OCI-LY3 (cell line): ENCODE measurements around the gene ATP8A2.

Experiments used
- H2AFZ ChIP-seq: fragments of 200-600, 300-600 bp; shearing (Covaris generic); 2 replicates; pipeline ENCODE4 v1.6.0; 2014; ENCODE audit warnings: antibody characterized with exemption, low read depth, low read length
- H3K27ac ChIP-seq: fragments of 200-600, 300-600 bp; sonication (generic); 2 replicates; pipeline ENCODE4 v1.5.1; 2014; ENCODE audit warnings: mild to moderate bottlenecking, low read length, moderate library complexity, mixed read lengths
- H3K27me3 ChIP-seq: fragments of 200-600, 300-600 bp; sonication (generic); 2 replicates; pipeline ENCODE4 v1.6.1; 2014; ENCODE audit warnings: low read depth, low read length, mixed read lengths
- H3K36me3 ChIP-seq: fragments of 200-600, 300-600 bp; sonication (generic); replicated peaks from 2 replicates; pipeline ENCODE3; 2014; ENCODE audit warnings: low read depth, low read length, mixed read lengths
- H3K4me1 ChIP-seq: fragments of 300-600, 200-600 bp; sonication (generic); 2 replicates; pipeline ENCODE4 v1.6.1; 2014; ENCODE audit warnings: low read length, mixed read lengths
- H3K4me2 ChIP-seq: fragments of 200-600, 300-600 bp; sonication (generic); 2 replicates; pipeline ENCODE4 v1.6.1; 2014; ENCODE audit warnings: low read length, mixed read lengths
- H3K4me3 ChIP-seq: fragments of 300-600, 200-600 bp; sonication (generic); 2 replicates; pipeline ENCODE4 v1.5.1; 2014; ENCODE audit warnings: antibody characterized with exemption, mild to moderate bottlenecking, low read length, moderate library complexity
- H3K79me2 ChIP-seq: fragments of 300-600, 200-600 bp; shearing (Covaris generic); 2 replicates; pipeline ENCODE4 v1.6.1; 2014; ENCODE audit warnings: mild to moderate bottlenecking, low read length, mixed read lengths
- H3K9ac ChIP-seq: fragments of 300-600, 200-600 bp; shearing (Covaris generic); 2 replicates; pipeline ENCODE4 v1.6.0; 2014; ENCODE audit warnings: mild to moderate bottlenecking, low read length, moderate library complexity
- H3K9me3 ChIP-seq: fragments of 200-600, 300-600 bp; shearing (Covaris generic); 2 replicates; pipeline ENCODE4 v1.6.1; 2014; ENCODE audit warnings: low read length, mixed read lengths; ENCODE audit not compliant: insufficient read depth
- H4K20me1 ChIP-seq: fragments of 200-600, 300-600 bp; sonication (generic); 2 replicates; pipeline ENCODE4 v1.6.1; 2016; ENCODE audit warnings: low read length, mixed read lengths; ENCODE audit not compliant: insufficient read depth
- EZH2phosphoT487 ChIP-seq: fragments of 200-600 bp; shearing (Covaris generic); IDR thresholded peaks from 2 replicates; pipeline ENCODE4 v1.6.1; 2018; ENCODE audit warnings: antibody characterized with exemption, mixed run types, low read depth
- TF ChIP-seq, protein P1 (sequence below): fragments of 200-600, 300-600 bp; sonication (generic); IDR thresholded peaks from 2 replicates; pipeline ENCODE4 v1.5.1; 2014; ENCODE audit warnings: antibody characterized with exemption, low read length, low read depth

Gene ATP8A2

DNA sequence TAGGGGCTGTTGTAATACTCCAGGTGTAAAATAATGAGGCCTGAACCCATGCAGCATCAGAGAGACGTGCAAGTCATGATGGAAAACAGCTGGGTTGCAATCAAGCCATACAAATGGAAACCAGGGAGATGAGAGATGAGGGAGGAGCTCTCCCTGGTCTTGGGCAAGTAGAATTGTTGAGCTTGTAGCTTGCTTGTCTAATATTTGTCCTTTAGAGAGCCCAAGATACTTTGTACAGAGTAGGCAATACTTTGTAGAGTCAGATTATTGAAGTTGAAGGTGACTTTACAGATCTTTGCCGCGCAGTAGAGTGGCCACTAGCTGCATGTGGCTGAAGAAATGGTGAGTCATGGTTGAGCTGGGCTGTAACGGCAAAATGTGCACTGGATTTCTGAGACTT is 8.3 kb downstream of the ATP8A2 start:
- H3K27me3 ChIP-seq: peaks cover 17% of the 10 kb centered on the region
- no peak overlapping the region for H2AFZ ChIP-seq
- H3K9ac ChIP-seq: no peak overlapping the region
- no peak overlapping the region for H3K4me3 ChIP-seq
- 0 out of 2 replicates have a peak, but pooled peaks cover 2% of the 10 kb centered on the region for H3K4me1 ChIP-seq
- no peaks in the 10 kb centered on the region for H3K9me3 ChIP-seq
- no peak for TF ChIP-seq EZH2phosphoT487
- TF ChIP-seq, protein P1, sequence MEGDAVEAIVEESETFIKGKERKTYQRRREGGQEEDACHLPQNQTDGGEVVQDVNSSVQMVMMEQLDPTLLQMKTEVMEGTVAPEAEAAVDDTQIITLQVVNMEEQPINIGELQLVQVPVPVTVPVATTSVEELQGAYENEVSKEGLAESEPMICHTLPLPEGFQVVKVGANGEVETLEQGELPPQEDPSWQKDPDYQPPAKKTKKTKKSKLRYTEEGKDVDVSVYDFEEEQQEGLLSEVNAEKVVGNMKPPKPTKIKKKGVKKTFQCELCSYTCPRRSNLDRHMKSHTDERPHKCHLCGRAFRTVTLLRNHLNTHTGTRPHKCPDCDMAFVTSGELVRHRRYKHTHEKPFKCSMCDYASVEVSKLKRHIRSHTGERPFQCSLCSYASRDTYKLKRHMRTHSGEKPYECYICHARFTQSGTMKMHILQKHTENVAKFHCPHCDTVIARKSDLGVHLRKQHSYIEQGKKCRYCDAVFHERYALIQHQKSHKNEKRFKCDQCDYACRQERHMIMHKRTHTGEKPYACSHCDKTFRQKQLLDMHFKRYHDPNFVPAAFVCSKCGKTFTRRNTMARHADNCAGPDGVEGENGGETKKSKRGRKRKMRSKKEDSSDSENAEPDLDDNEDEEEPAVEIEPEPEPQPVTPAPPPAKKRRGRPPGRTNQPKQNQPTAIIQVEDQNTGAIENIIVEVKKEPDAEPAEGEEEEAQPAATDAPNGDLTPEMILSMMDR: no peak
- H3K4me2 ChIP-seq: no peak overlapping the region
- no peaks in the 10 kb centered on the region for H4K20me1 ChIP-seq
- H3K36me3 ChIP-seq: no peaks in the 10 kb centered on the region
- no peak overlapping the region for H3K27ac ChIP-seq
- H3K79me2 ChIP-seq: no peaks in the 10 kb centered on the region

- Histone ChIP-seq H3K4me3 (no peak overlapping the region), H3K79me2 (no peaks in the 10 kb centered on the region), H3K9ac (no peak overlapping the region), H3K4me2 (no peak overlapping the region), H3K27me3 (peaks cover 18% of the 10 kb centered on the region), H4K20me1 (no peaks in the 10 kb centered on the region), H3K9me3 (no peaks in the 10 kb centered on the region), H3K36me3 (no peaks in the 10 kb centered on the region), H2AFZ (no peak overlapping the region), H3K27ac (no peak overlapping the region), H3K4me1 (no peaks in the 10 kb centered on the region)
- no peak for TF ChIP-seq EZH2phosphoT487
- TF ChIP-seq, protein P1: no peak
Measured at GRCh38 chr13:25380741-25381324, 9.1 kb downstream of the ATP8A2 start.

GRCh38 chr13:25384758-25385410 is 13.1 kb downstream of the ATP8A2 start:
- Histone ChIP-seq H3K4me2 (no peak overlapping the region), H3K9me3 (no peaks in the 10 kb centered on the region), H3K27me3 (peaks cover 25% of the 10 kb centered on the region), H2AFZ (no peak overlapping the region), H4K20me1 (no peaks in the 10 kb centered on the region), H3K4me1 (no peaks in the 10 kb centered on the region), H3K4me3 (no peak overlapping the region), H3K79me2 (no peaks in the 10 kb centered on the region), H3K9ac (no peak overlapping the region), H3K36me3 (no peaks in the 10 kb centered on the region), H3K27ac (no peak overlapping the region)
- TF ChIP-seq EZH2phosphoT487: no peak
- TF ChIP-seq, protein P1: no peak

DNA sequence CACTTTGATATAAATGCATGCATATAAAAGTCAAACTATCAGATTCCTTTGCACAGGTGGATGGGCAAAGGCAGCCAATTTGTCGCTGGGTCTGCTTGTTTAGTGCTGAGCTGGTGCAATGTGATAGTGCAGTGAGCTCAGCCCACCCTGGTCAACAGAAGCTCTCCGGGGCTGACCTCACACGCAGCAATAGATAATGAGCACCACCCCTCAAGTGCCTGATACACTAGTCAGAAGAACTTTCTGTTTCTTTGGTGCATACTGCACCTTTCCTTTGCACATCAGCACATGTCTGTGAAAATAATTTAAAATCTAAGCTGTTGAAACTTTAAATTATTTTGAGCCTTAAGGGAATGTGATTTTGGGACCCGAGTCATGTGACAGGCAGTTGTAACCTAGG is 20.2 kb downstream of the ATP8A2 start:
- Histone ChIP-seq H3K4me3 (no peak overlapping the region), H3K36me3 (no peaks in the 10 kb centered on the region), H3K27ac (no peak overlapping the region), H3K27me3 (peaks cover 12% of the 10 kb centered on the region; the same call in 1 of the 2 replicates), H3K9ac (no peak overlapping the region), H4K20me1 (no peaks in the 10 kb centered on the region), H3K4me1 (no peaks in the 10 kb centered on the region), H3K9me3 (no peaks in the 10 kb centered on the region), H2AFZ (no peak overlapping the region), H3K4me2 (no peak overlapping the region), H3K79me2 (no peaks in the 10 kb centered on the region)
- TF ChIP-seq, protein P1: no peak
- no peak for TF ChIP-seq EZH2phosphoT487
